GM12872 (cell line): Measurements from ENCODE around the gene PPP3CB.

Experiments used
- TF ChIP-seq, protein P1 (sequence below): IDR thresholded peaks from 3 replicates; pipeline ENCODE4 v1.5.1; 2011; ENCODE audit warnings: low read depth, mild to moderate bottlenecking, low read length, moderate library complexity; ENCODE audit not compliant: insufficient read depth

Gene PPP3CB

DNA sequence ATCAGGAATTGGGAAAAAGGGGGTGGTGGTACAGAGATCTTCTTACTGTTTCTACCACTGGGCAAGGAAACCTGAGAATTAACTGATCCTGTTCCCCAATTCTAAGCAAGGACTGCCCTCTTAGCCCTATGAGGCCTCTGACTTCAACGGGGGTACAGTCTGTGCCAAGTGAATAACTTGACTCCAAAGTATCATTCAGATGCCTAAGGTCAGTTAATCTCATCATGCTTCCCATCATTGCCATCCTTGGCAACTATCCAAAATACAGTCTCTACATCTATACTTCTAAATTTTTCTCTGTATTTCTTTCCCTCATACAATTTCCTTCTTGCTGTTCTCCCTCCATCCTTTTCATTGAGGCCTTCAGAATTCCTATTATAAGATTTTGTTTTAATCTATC is 10.5 kb downstream of the PPP3CB start:
- TF ChIP-seq, protein P1, sequence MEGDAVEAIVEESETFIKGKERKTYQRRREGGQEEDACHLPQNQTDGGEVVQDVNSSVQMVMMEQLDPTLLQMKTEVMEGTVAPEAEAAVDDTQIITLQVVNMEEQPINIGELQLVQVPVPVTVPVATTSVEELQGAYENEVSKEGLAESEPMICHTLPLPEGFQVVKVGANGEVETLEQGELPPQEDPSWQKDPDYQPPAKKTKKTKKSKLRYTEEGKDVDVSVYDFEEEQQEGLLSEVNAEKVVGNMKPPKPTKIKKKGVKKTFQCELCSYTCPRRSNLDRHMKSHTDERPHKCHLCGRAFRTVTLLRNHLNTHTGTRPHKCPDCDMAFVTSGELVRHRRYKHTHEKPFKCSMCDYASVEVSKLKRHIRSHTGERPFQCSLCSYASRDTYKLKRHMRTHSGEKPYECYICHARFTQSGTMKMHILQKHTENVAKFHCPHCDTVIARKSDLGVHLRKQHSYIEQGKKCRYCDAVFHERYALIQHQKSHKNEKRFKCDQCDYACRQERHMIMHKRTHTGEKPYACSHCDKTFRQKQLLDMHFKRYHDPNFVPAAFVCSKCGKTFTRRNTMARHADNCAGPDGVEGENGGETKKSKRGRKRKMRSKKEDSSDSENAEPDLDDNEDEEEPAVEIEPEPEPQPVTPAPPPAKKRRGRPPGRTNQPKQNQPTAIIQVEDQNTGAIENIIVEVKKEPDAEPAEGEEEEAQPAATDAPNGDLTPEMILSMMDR = no peak

DNA sequence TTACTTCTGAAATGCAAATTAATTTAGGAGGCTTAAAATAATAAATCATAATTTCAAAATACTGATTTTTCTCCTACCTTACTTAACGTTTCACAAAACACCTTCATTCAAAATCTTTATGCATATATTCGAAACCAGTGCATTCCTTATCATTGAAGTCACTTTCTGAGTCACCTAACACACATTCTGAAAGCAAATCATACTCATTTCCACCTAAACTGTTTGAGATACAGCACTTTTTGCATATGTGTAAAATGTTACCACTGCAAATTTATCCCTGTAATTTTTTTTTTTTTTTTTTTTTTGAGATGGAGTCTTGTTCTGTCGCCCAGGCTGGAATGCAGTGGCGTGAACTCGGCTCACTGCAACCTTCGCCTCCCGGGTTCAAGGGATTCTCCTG is 15.7 kb downstream of the PPP3CB start:
- TF ChIP-seq, protein P1 = no peak

DNA sequence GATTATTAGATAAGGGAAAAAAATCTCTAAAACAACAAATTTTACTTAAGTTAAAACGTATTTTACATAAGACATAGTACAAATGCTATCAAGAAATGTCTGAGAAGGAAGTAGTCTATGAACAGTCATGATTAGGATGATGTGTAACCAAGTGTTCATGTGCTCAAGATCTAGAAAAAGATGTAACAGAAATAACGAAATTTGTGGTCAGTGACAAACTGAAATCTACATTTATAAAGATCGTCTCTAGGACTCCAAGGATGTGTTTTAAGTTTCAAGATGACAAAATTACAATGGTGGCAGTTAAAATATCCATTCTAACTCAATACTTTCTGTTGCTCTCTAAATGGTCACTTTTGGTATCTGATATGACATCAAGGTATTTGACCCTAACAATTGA is 17.2 kb downstream of the PPP3CB start:
- TF ChIP-seq, protein P1 = no peak

DNA sequence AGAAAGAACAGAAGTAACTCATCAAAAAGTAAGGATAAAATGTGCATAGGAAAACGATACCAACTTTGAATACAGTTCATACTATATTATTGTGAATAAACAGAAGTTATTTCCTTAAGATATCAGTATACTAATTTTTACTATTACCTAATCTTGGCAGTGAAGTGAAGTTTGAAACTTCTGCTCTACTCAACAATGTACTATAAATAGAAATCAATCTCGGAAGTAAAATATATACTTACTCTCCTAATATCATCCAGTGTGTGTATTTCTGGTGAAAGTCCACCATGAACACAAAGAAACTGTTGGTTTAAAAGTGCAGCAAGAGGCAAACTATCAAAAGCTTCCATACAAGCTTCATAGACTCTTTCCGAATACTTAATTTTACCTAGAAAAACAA is 24.6 kb downstream of the PPP3CB start:
- TF ChIP-seq, protein P1 = no peak

DNA sequence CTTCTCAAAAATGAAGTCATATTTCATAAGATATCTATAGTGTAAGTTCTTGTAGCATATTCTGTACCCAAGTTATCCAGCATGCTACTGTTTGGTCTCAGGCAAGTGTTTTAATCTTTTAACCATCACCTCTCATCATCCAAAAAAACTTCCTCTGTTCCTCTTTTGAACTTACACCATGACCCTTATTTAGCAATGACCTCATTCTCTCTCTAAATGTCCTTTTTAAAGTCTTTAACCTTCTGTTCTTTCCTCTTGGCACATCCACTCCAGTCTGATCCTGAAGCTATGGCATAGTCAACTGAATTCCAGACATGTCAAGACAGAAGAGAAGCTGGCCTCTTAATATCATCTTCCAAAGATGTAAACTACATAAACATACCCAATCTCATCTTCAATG is 26.2 kb downstream of the PPP3CB start:
- TF ChIP-seq, protein P1 = no peak

DNA sequence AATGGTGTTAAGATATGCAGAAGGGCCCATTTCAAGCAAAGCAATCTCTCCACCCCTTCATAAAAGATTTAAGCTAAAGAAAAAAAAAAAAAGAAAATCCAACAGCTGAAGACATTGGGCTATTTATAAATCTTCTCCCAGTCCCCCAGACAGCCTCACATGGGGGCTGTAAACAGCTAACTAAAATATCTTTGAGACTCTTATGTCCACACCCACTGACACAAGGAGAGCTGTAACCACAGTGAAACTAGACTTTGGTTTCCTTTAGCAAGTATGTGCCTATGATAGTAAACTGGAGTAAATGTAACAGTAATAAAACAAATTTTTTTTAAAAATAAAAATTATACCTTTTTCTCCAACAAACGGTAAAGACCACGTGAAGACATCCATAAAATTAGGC is 28.6 kb downstream of the PPP3CB start:
- TF ChIP-seq, protein P1 = no peak

DNA sequence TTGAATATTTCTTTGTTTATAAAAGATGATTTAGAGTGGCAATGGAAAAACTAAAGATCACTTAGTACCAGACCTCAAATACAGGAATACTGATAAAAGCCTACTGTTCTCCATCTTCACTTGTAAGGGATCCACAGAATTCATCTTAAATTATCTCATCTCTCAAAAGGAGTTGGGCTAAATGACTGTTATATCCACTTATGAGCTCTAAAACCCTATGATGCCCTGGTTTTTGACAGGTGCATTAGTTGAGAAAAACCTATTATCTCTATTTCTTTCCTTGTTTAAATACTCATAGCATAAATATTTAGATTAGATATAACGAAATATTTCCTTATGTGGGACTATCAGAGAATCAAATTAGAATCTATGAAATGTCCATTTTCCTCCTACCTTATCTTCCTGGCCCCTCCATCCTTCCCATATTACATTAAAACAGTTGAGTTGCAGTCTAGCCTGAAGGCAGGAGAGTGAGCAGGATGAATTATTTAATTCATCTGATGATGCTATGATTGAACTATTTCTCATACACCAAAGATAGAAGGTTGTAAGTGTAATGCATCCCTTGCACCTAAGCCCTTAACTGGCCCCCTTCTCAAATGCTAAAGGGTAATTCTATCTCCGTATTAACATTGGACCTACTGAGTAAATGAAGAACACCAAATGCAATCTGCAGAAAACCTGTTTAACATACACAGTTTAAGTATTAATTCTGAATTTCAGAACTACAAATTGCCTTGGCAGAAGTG is 29.7 kb downstream of the PPP3CB start:
- TF ChIP-seq, protein P1 = no peak
